SH-SY5Y (cell line): Measurements from ENCODE around the gene DNER.

Experiments
- GATA2 ChIP-seq: IDR thresholded peaks from 2 replicates; pipeline ENCODE4 v1.6.1; 2011; ENCODE audit warnings: mild to moderate bottlenecking, low read depth, low read length
- GATA3 ChIP-seq: IDR thresholded peaks from 2 replicates; pipeline ENCODE4 v1.6.1; 2011; ENCODE audit warnings: low read depth, mild to moderate bottlenecking, low read length, moderate library complexity

DNA sequence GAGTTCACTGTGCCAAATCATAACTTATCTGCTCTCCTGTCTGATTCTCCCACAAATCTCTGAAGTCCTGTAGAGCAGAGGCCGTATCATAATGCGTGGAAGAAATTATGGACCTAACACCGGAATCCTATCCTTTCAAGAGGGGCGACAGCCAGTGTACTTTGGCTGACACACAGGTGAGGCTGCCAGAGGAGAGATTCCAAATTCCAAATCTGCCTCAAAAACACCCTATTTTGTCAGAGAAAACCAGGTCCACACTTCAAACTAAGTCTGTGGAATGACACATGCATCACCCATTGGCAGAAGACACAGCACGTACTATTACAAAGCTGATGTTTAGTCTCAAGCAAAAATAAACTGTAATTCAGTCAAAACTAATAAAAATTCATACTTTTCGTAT, 304.1 kb downstream of the DNER start:
- TF ChIP-seq GATA2, result no peak
- TF ChIP-seq GATA3, result no peak
